CD4-positive, alpha-beta T cell (primary cell): ENCODE measurements around the gene DCDC2. TPM values are rescaled to one million over a fixed set of nuclear protein-coding genes. Genes with fewer than 3 reads are reported as not detected.
A peak's percentile ranks its signal among the peaks of the same experiment; 100 is the strongest.
"Not testable (repeated sequence)": the region's sequence is repeated elsewhere in the genome, so short reads cannot be mapped to it uniquely, and the experiment has no call there.

Source experiments
- ATAC-seq: fragments of 200-7000 bp; cut with Tn5 transposase; one replicate; pipeline ENCODE4 v1.10.0; 2022; ENCODE audit warnings: mild to moderate bottlenecking; ENCODE audit not compliant: poor library complexity
- CTCF ChIA-PET: fragments of 350-600 bp; sonication (Branson Sonifier 250); formaldehyde crosslinking; loops from one replicate; lab custom pipeline; 2021; ENCODE audit warnings: antibody characterized with exemption, inconsistent platforms; lab: Charles Lee
- POLR2A ChIA-PET: fragments of 350-600 bp; sonication (Branson Sonifier 250); formaldehyde crosslinking; loops from one replicate; lab custom pipeline; 2021; ENCODE audit warnings: antibody characterized with exemption, inconsistent platforms; lab: Charles Lee
- DNase-seq, 14 experiments: peaks; one replicate each; pipeline ENCODE4 v3.0.0-alpha.2; 2013 to 2020; ENCODE audit warnings: mixed read lengths in 2 of 14
- H3K27ac ChIP-seq, 2 donors: one replicate each; pipeline versions ENCODE4 v1.5.1 to v1.7.0; 2013; ENCODE audit warnings: low read length in 2 of 2, low read depth in 1 of 2, mild to moderate bottlenecking in 1 of 2
- H3K27me3 ChIP-seq, 2 experiments: 1 replicate in 1 of 2; 2 replicates in 1 of 2; pipeline versions ENCODE4 v1.6.1 to v1.7.0; 2013; ENCODE audit warnings: low read length in 2 of 2, control low read depth in 1 of 2, mild to moderate bottlenecking in 1 of 2, moderate library complexity in 1 of 2; ENCODE audit not compliant: insufficient read depth in 2 of 2, control insufficient read depth in 1 of 2
- H3K36me3 ChIP-seq: one replicate; pipeline ENCODE4 v1.6.1; 2013; ENCODE audit warnings: low read length, control low read depth; ENCODE audit not compliant: insufficient read depth
- H3K4me1 ChIP-seq: one replicate; pipeline ENCODE4 v1.6.1; 2013; ENCODE audit warnings: low read length, control low read depth; ENCODE audit not compliant: insufficient read depth
- H3K4me3 ChIP-seq: one replicate; pipeline ENCODE4 v1.5.1; 2013; ENCODE audit warnings: mild to moderate bottlenecking, low read length, moderate library complexity
- H3K9me3 ChIP-seq, 2 experiments: 1 replicate in 1 of 2; 2 replicates in 1 of 2; pipeline versions ENCODE4 v1.6.1 to v1.7.0; 2013; ENCODE audit warnings: low read length in 2 of 2, mild to moderate bottlenecking in 2 of 2, control low read depth in 1 of 2, moderate library complexity in 1 of 2; ENCODE audit not compliant: control insufficient read depth in 1 of 2, insufficient read depth in 1 of 2
- H3K27ac Mint-ChIP-seq: one replicate; pipeline ENCODE4 v1.8.0; 2020; ENCODE audit warnings: mixed read lengths
- H3K27me3 Mint-ChIP-seq: one replicate; pipeline ENCODE4 v1.8.0; 2021; ENCODE audit warnings: mixed read lengths
- H3K36me3 Mint-ChIP-seq: one replicate; pipeline ENCODE4 v1.8.0; 2021; ENCODE audit warnings: low read depth, mixed read lengths
- H3K4me1 Mint-ChIP-seq: one replicate; pipeline ENCODE4 v1.8.0; 2021; ENCODE audit warnings: low read depth, mixed read lengths
- H3K4me3 Mint-ChIP-seq: one replicate; pipeline ENCODE4 v1.8.0; 2020; ENCODE audit warnings: mild to moderate bottlenecking, mixed read lengths
- H3K9me3 Mint-ChIP-seq: one replicate; pipeline ENCODE4 v1.8.0; 2020; ENCODE audit warnings: mixed read lengths
- CTCF ChIP-seq: fragments of 200-600 bp; IDR thresholded peaks from one replicate; pipeline ENCODE4 v1.8.0; 2022; ENCODE audit warnings: antibody characterized with exemption, mild to moderate bottlenecking
- intact Hi-C, 2 experiments: fragments of 100-400 bp; cut with DNase I in 1 of 2; cut with micrococcal nuclease in 1 of 2; formaldehyde crosslinking; loops; one replicate each; pipeline versions ENCODE4 v1.15.1 to v1.9.0; 2023 to 2025; cut with DNase I, micrococcal nuclease
- total RNA-seq, 174 experiments: library from RNA in 2 of 174; stranded (reverse) in 2 of 174; gene quantifications; one replicate each; pipeline ENCODE4 v1.2.3 and lab custom pipeline; 2021 to 2026

Gene DCDC2
- total RNA-seq, 2 experiments from 2014 or later = 0.05 TPM; not detected in 1

GRCh38 chr6:24207413-24207812 is 150.4 kb downstream of the DCDC2 start:
- intact Hi-C loops = no loop called here
- ATAC-seq (no peak), DNase-seq (no peak)
- peaks cover 11% of the 10 kb centered on the region for H3K27me3 Mint-ChIP-seq
- TF ChIP-seq CTCF = no peak
- Histone ChIP-seq H3K4me3 (no peak overlapping the region), H3K4me1 (no peaks in the 10 kb centered on the region), H3K36me3 (no peaks in the 10 kb centered on the region), H3K27me3 (no peaks in the 10 kb centered on the region), H3K27ac (no peak overlapping the region), H3K9me3 (no peaks in the 10 kb centered on the region)
- ChIA-PET POLR2A (no interaction called here), CTCF (no interaction called here)
- H3K27ac Mint-ChIP-seq = no peak overlapping the region
- H3K4me1 Mint-ChIP-seq = no peaks in the 10 kb centered on the region
- no peak overlapping the region for H3K4me3 Mint-ChIP-seq
- H3K36me3 Mint-ChIP-seq = no peaks in the 10 kb centered on the region
- no peaks in the 10 kb centered on the region for H3K9me3 Mint-ChIP-seq

GRCh38 chr6:24205020-24205492 is 152.8 kb downstream of the DCDC2 start:
- Histone ChIP-seq H3K27ac (no peak overlapping the region), H3K36me3 (no peaks in the 10 kb centered on the region), H3K27me3 (no peaks in the 10 kb centered on the region), H3K4me3 (no peak overlapping the region), H3K4me1 (no peaks in the 10 kb centered on the region), H3K9me3 (no peaks in the 10 kb centered on the region)
- Mint-ChIP-seq H3K4me3 (no peak overlapping the region), H3K27ac (no peak overlapping the region), H3K27me3 (peaks cover 6% of the 10 kb centered on the region), H3K4me1 (no peaks in the 10 kb centered on the region), H3K9me3 (no peaks in the 10 kb centered on the region), H3K36me3 (no peaks in the 10 kb centered on the region)
- DNase-seq (peak in 4 of 14 experiments; percentile 4 to 43 (median 30)), ATAC-seq (no peak)
- CTCF ChIA-PET = no interaction called here
- TF ChIP-seq CTCF = peak; percentile 59
- intact Hi-C loops = no loop called here
- POLR2A ChIA-PET = no interaction called here

GRCh38 chr6:24204113-24204512 is 153.7 kb downstream of the DCDC2 start:
- not testable (repeated sequence) for H3K27ac ChIP-seq

GRCh38 chr6:24197892-24198291 is 160.0 kb downstream of the DCDC2 start:
- intact Hi-C loops = no loop called here
- no peaks in the 10 kb centered on the region for H3K4me1 ChIP-seq
- TF ChIP-seq CTCF = no peak
- Mint-ChIP-seq H3K9me3 (no peaks in the 10 kb centered on the region), H3K4me3 (no peak overlapping the region), H3K27ac (no peak overlapping the region), H3K27me3 (peaks cover 31% of the 10 kb centered on the region), H3K4me1 (no peaks in the 10 kb centered on the region), H3K36me3 (no peaks in the 10 kb centered on the region)
- H3K9me3 ChIP-seq = no peaks in the 10 kb centered on the region
- peaks cover 2 to 12% of the 10 kb centered on the region in 2 experiments for H3K27me3 ChIP-seq
- H3K4me3 ChIP-seq = no peak overlapping the region
- ChIA-PET CTCF (no interaction called here), POLR2A (no interaction called here)
- H3K27ac ChIP-seq = no peak overlapping the region
- DNase-seq (no peak), ATAC-seq (no peak)
- no peaks in the 10 kb centered on the region for H3K36me3 ChIP-seq

More at GRCh38 chr6:24204113-24204512, 153.7 kb downstream of the DCDC2 start:
- ATAC-seq, H3K4me1 Mint-ChIP-seq, intact Hi-C loops, DNase-seq, H3K27me3 ChIP-seq, H3K9me3 ChIP-seq, H3K27me3 Mint-ChIP-seq, POLR2A ChIA-PET, H3K4me3 Mint-ChIP-seq, CTCF ChIA-PET, H3K4me1 ChIP-seq, H3K36me3 Mint-ChIP-seq, H3K36me3 ChIP-seq, H3K9me3 Mint-ChIP-seq, H3K4me3 ChIP-seq, H3K27ac Mint-ChIP-seq: not testable (repeated sequence)
